ENCODE results near the gene NLE1. TPM values are rescaled to one million over a fixed set of nuclear protein-coding genes. Genes with fewer than 3 reads are reported as not detected.

The NLE1 gene
- total RNA-seq (11.0 TPM), polyA plus RNA-seq (ENCODE audit: insufficient read depth, low read depth, low replicate concordance) (9.6 TPM)
- long read RNA-seq, donor 1, full-length matches to known transcripts = 2 of 2 reads
- long read RNA-seq, donor 1, partial matches to known transcripts = 0 of 2 reads
- long read RNA-seq, donor 1, other reads (novel, unspliced or antisense) = 0 of 2 reads
- long read RNA-seq, donor 2, partial matches to known transcripts = 0 of 3 reads
- long read RNA-seq, donor 2, other reads (novel, unspliced or antisense) = 0 of 3 reads
- long read RNA-seq, donor 3, transcript NLE1-202 (13 exons, 2,588 nt) = major isoform, 5 of 5 reads
- long read RNA-seq, donor 3, partial matches to known transcripts = 0 of 5 reads
- long read RNA-seq, donor 3, other reads (novel, unspliced or antisense) = 0 of 5 reads
- long read RNA-seq, donor 4, full-length matches to known transcripts = 7 of 7 reads
- long read RNA-seq, donor 4, partial matches to known transcripts = 0 of 7 reads
- long read RNA-seq, donor 4, other reads (novel, unspliced or antisense) = 0 of 7 reads
- long read RNA-seq, donor 5 = 0 reads
- long read RNA-seq, donor 6 = 0 reads
- long read RNA-seq, donor 7, full-length matches to known transcripts = 4 of 7 reads
- long read RNA-seq, donor 7, partial matches to known transcripts = 3 of 7 reads
- long read RNA-seq, donor 7, other reads (novel, unspliced or antisense) = 0 of 7 reads
- long read RNA-seq, donor 8, partial matches to known transcripts = 0 of 4 reads
- long read RNA-seq, donor 8, other reads (novel, unspliced or antisense) = 0 of 4 reads
- long read RNA-seq, donor 9, partial matches to known transcripts = 0 of 4 reads
- long read RNA-seq, donor 9, other reads (novel, unspliced or antisense) = 0 of 4 reads
- long read RNA-seq, donor 10, partial matches to known transcripts = 0 of 4 reads
- long read RNA-seq, donor 10, other reads (novel, unspliced or antisense) = 0 of 4 reads

GRCh38 chr17:35141681-35142466 lies at the start of gene NLE1:
Gene NLE1 (minus strand): TSS chr17:35142303. CDS start chr17:35142275, 28 bp downstream.
- peak; percentile 84 to 94 (median 89) for DNase-seq
- H3K4me3 ChIP-seq (ENCODE audit: low read length in 3 of 3) = peak within 1 kb of the TSS; percentile 80 to 96 (median 86)
- peak within 1 kb of the TSS; percentile 67 to 77 (median 71) for H3K9ac ChIP-seq (ENCODE audit: low read length in 3 of 3)
- H3K27ac ChIP-seq (ENCODE audit: low read depth in 2 of 2, low read length in 2 of 2) = no peak within 1 kb of the TSS
- H3K9me3 ChIP-seq (ENCODE audit: control insufficient read depth in 2 of 3, insufficient read depth in 1 of 3, low read length in 3 of 3) = no peaks in the 10 kb centered on the region
- H3K27me3 ChIP-seq (ENCODE audit: control insufficient read depth, insufficient read depth, low read length) = no peaks in the 10 kb centered on the region
- TF ChIP-seq CTCF (IDR thresholded peaks at IDR 0.05; ENCODE audit: borderline replicate concordance, extremely low read depth, insufficient read depth) = peak; percentile 84
- H3K4me1 ChIP-seq (ENCODE audit: control insufficient read depth in 2 of 3, insufficient read depth in 2 of 3, low read depth in 1 of 3, low read length in 3 of 3) = peaks cover 0 to 3% (median 0%) of the 10 kb centered on the region in 3 donors
- no peak for FAIRE-seq
- H3K36me3 ChIP-seq (ENCODE audit: control insufficient read depth in 2 of 3, insufficient read depth in 3 of 3, low read length in 3 of 3) = peaks cover 3 to 18% (median 12%) of the 10 kb centered on the region in 3 donors
- intact Hi-C loops (cut with DNase I) = no loop called here

- H3K4me3 ChIP-seq (ENCODE audit: low read length in 3 of 3) = no peak overlapping the region
- DNase-seq (no peak), FAIRE-seq (no peak)
- no peak for TF ChIP-seq CTCF (IDR thresholded peaks at IDR 0.05; ENCODE audit: borderline replicate concordance, extremely low read depth, insufficient read depth)
- no peaks in the 10 kb centered on the region for H3K27me3 ChIP-seq (ENCODE audit: control insufficient read depth, insufficient read depth, low read length)
- intact Hi-C loops (cut with DNase I) = no loop called here
- no peaks in the 10 kb centered on the region for H3K9me3 ChIP-seq (ENCODE audit: control insufficient read depth in 2 of 3, insufficient read depth in 1 of 3, low read length in 3 of 3)
- no peak overlapping the region for H3K9ac ChIP-seq (ENCODE audit: low read length in 3 of 3)
- no peaks in the 10 kb centered on the region for H3K36me3 ChIP-seq (ENCODE audit: control insufficient read depth in 2 of 3, insufficient read depth in 3 of 3, low read length in 3 of 3)
- no peak overlapping the region for H3K27ac ChIP-seq (ENCODE audit: low read depth in 2 of 2, low read length in 2 of 2)
- H3K4me1 ChIP-seq (ENCODE audit: control insufficient read depth in 2 of 3, insufficient read depth in 2 of 3, low read depth in 1 of 3, low read length in 3 of 3) = no peaks in the 10 kb centered on the region
These were observed 49.0 kb upstream of the NLE1 start for GRCh38 chr17:35191001-35191695.

GRCh38 chr17:35189291-35189690 lies 47.2 kb upstream of the NLE1 start:
- DNase-seq (no peak), FAIRE-seq (no peak)
- Histone ChIP-seq H3K9ac (ENCODE audit: low read length in 3 of 3) (no peak overlapping the region), H3K27me3 (ENCODE audit: control insufficient read depth, insufficient read depth, low read length) (no peaks in the 10 kb centered on the region), H3K9me3 (ENCODE audit: control insufficient read depth in 2 of 3, insufficient read depth in 1 of 3, low read length in 3 of 3) (no peaks in the 10 kb centered on the region), H3K27ac (ENCODE audit: low read depth in 2 of 2, low read length in 2 of 2) (no peak overlapping the region), H3K4me3 (ENCODE audit: low read length in 3 of 3) (no peak overlapping the region), H3K4me1 (ENCODE audit: control insufficient read depth in 2 of 3, insufficient read depth in 2 of 3, low read depth in 1 of 3, low read length in 3 of 3) (no peaks in the 10 kb centered on the region), H3K36me3 (ENCODE audit: control insufficient read depth in 2 of 3, insufficient read depth in 3 of 3, low read length in 3 of 3) (no peaks in the 10 kb centered on the region)
- intact Hi-C loops (cut with DNase I) = no loop called here
- no peak for TF ChIP-seq CTCF (IDR thresholded peaks at IDR 0.05; ENCODE audit: borderline replicate concordance, extremely low read depth, insufficient read depth)

Measured in kidney (tissue), 22 donors.